Neural progenitor cell (in vitro differentiated cells): ENCODE data around the gene ATP13A4. TPM values are rescaled to one million over a fixed set of nuclear protein-coding genes. Genes with fewer than 3 reads are reported as not detected.

Experiments
- DNase-seq: peaks from one replicate; pipeline ENCODE4 v3.0.0-alpha.2; 2016; ENCODE audit warnings: low spot score
- H2AFZ ChIP-seq: fragments of 200-600 bp; sonication (generic); replicated peaks from 2 replicates; pipeline ENCODE4 v1.6.1; 2016; ENCODE audit warnings: antibody characterized with exemption
- H3F3A ChIP-seq: fragments of 200-600 bp; sonication (generic); 2 replicates; pipeline ENCODE4 v1.6.1; 2016; ENCODE audit warnings: antibody characterized with exemption, low read depth
- H3K27ac ChIP-seq: fragments of 200-600 bp; sonication (generic); 2 replicates; pipeline ENCODE4 v1.5.1; 2016; ENCODE audit warnings: mild to moderate bottlenecking
- H3K27me3 ChIP-seq: fragments of 200-600 bp; sonication (generic); 2 replicates; pipeline ENCODE4 v1.6.1; 2016; ENCODE audit warnings: mild to moderate bottlenecking, moderate library complexity
- H3K36me3 ChIP-seq: fragments of 200-600 bp; sonication (generic); 2 replicates; pipeline ENCODE4 v1.5.1; 2016
- H3K4me1 ChIP-seq: fragments of 200-600 bp; sonication (generic); 2 replicates; pipeline ENCODE4 v1.6.1; 2016; ENCODE audit warnings: mixed run types
- H3K4me2 ChIP-seq: fragments of 200-600 bp; sonication (generic); 2 replicates; pipeline ENCODE4 v1.6.1; 2016
- H3K4me3 ChIP-seq: fragments of 200-600 bp; sonication (generic); 2 replicates; pipeline ENCODE4 v1.5.1; 2016
- H3K79me2 ChIP-seq: fragments of 200-600 bp; sonication (generic); 2 replicates; pipeline ENCODE4 v1.6.1; 2016; ENCODE audit warnings: low read depth
- H3K9ac ChIP-seq: fragments of 200-600 bp; sonication (generic); 2 replicates; pipeline ENCODE4 v1.6.1; 2016
- H3K9me3 ChIP-seq: fragments of 200-600 bp; sonication (generic); 2 replicates; pipeline ENCODE4 v1.5.1; 2016; ENCODE audit warnings: low read depth
- H4K20me1 ChIP-seq: fragments of 200-600 bp; sonication (generic); 2 replicates; pipeline ENCODE4 v1.6.1; 2016; ENCODE audit warnings: low read depth
- H3K27ac Mint-ChIP-seq: 3 replicates; pipeline ENCODE4 v1.8.0; 2021; ENCODE audit warnings: mixed read lengths
- H3K27me3 Mint-ChIP-seq: 2 replicates; pipeline ENCODE4 v1.8.0; 2022; ENCODE audit warnings: low read depth, mild to moderate bottlenecking, inconsistent platforms, moderate library complexity, mixed read lengths; ENCODE audit not compliant: insufficient read depth
- H3K36me3 Mint-ChIP-seq: 3 replicates; pipeline ENCODE4 v1.8.0; 2021; ENCODE audit warnings: mixed read lengths
- H3K4me1 Mint-ChIP-seq: 3 replicates; pipeline ENCODE4 v1.8.0; 2021; ENCODE audit warnings: mixed read lengths
- H3K4me3 Mint-ChIP-seq: 3 replicates; pipeline ENCODE4 v1.8.0; 2021; ENCODE audit warnings: mild to moderate bottlenecking, moderate library complexity, mixed read lengths
- H3K9me3 Mint-ChIP-seq: 3 replicates; pipeline ENCODE4 v1.8.0; 2020; ENCODE audit warnings: mixed read lengths
- EZH2 ChIP-seq: fragments of 200-600 bp; sonication (generic); IDR thresholded peaks from 2 replicates; pipeline ENCODE4 v1.6.1; 2017; ENCODE audit warnings: antibody characterized with exemption, mild to moderate bottlenecking, moderate library complexity
- EZH2phosphoT487 ChIP-seq: fragments of 200-600 bp; sonication (generic); IDR thresholded peaks from 2 replicates; pipeline ENCODE4 v1.6.1; 2017; ENCODE audit warnings: antibody characterized with exemption
- total RNA-seq: library from RNA; depleted of rRNA; stranded (reverse); fragments of >200 nt; gene quantifications from 2 replicates; pipeline ENCODE4 v1.2.3, GENCODE V29; 2015; ENCODE audit warnings: low replicate concordance
- TF ChIP-seq, protein P1 (sequence below): fragments of 200-600 bp; sonication (generic); IDR thresholded peaks from 2 replicates; pipeline ENCODE4 v1.5.1; 2017; ENCODE audit warnings: antibody characterized with exemption, mild to moderate bottlenecking

The ATP13A4 gene
- total RNA-seq, 1 donor from 2014 or later, result 0.32 TPM

DNA sequence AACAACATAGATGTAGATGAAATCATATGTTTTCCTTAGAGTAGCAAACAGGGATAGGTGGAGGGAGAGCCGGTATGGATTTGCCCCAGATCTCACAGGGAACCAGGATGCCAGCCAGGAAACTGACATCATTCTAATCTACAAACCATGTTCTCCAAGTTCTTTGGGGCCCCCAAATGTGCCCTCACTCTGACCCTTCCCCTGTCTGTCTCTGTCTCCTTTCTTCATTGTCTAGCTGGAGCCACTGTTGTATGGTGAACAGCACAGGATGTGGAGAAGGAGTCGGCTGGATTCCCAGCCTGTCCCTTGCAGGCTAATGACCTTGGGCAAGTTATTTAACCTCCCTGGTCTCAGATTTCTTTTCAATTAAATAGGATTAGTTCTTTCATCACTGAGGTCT is 177.1 kb downstream of the ATP13A4 start:
- Histone ChIP-seq H2AFZ (no peak overlapping the region), H3K4me1 (no peaks in the 10 kb centered on the region), H4K20me1 (no peaks in the 10 kb centered on the region), H3F3A (no peaks in the 10 kb centered on the region), H3K4me3 (no peak overlapping the region), H3K27ac (no peak overlapping the region), H3K79me2 (no peaks in the 10 kb centered on the region), H3K4me2 (no peak overlapping the region), H3K27me3 (no peaks in the 10 kb centered on the region), H3K36me3 (no peaks in the 10 kb centered on the region), H3K9me3 (no peaks in the 10 kb centered on the region), H3K9ac (no peak overlapping the region)
- Mint-ChIP-seq H3K9me3 (no peaks in the 10 kb centered on the region), H3K27ac (no peak overlapping the region), H3K36me3 (no peaks in the 10 kb centered on the region), H3K4me3 (no peak overlapping the region), H3K27me3 (peaks cover 11% of the 10 kb centered on the region), H3K4me1 (peaks cover 19% of the 10 kb centered on the region)
- no peak for DNase-seq
- TF ChIP-seq EZH2, result no peak
- TF ChIP-seq, protein P1, sequence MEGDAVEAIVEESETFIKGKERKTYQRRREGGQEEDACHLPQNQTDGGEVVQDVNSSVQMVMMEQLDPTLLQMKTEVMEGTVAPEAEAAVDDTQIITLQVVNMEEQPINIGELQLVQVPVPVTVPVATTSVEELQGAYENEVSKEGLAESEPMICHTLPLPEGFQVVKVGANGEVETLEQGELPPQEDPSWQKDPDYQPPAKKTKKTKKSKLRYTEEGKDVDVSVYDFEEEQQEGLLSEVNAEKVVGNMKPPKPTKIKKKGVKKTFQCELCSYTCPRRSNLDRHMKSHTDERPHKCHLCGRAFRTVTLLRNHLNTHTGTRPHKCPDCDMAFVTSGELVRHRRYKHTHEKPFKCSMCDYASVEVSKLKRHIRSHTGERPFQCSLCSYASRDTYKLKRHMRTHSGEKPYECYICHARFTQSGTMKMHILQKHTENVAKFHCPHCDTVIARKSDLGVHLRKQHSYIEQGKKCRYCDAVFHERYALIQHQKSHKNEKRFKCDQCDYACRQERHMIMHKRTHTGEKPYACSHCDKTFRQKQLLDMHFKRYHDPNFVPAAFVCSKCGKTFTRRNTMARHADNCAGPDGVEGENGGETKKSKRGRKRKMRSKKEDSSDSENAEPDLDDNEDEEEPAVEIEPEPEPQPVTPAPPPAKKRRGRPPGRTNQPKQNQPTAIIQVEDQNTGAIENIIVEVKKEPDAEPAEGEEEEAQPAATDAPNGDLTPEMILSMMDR, result no peak
- no peak for TF ChIP-seq EZH2phosphoT487

GRCh38 chr3:193375614-193376013 is 179.1 kb downstream of the ATP13A4 start:
- TF ChIP-seq EZH2phosphoT487, result no peak
- TF ChIP-seq, protein P1, result no peak
- TF ChIP-seq EZH2, result no peak
- Histone ChIP-seq H3K36me3 (no peaks in the 10 kb centered on the region), H3K79me2 (no peaks in the 10 kb centered on the region), H4K20me1 (no peaks in the 10 kb centered on the region), H3F3A (no peaks in the 10 kb centered on the region), H3K27me3 (no peaks in the 10 kb centered on the region), H3K4me2 (no peak overlapping the region), H3K27ac (no peak overlapping the region), H3K4me3 (no peak overlapping the region), H3K4me1 (no peaks in the 10 kb centered on the region), H3K9ac (no peak overlapping the region), H3K9me3 (no peaks in the 10 kb centered on the region), H2AFZ (no peak overlapping the region)
- no peak for DNase-seq
- Mint-ChIP-seq H3K36me3 (no peaks in the 10 kb centered on the region), H3K27me3 (peaks cover 11% of the 10 kb centered on the region), H3K4me1 (peaks cover 19% of the 10 kb centered on the region), H3K9me3 (no peaks in the 10 kb centered on the region), H3K27ac (no peak overlapping the region), H3K4me3 (no peak overlapping the region)

GRCh38 chr3:193372783-193373182 is 181.9 kb downstream of the ATP13A4 start:
- H3K4me1 Mint-ChIP-seq, result peaks cover 10% of the 10 kb centered on the region
- no peak overlapping the region for H3K27ac Mint-ChIP-seq
- Histone ChIP-seq H3K27ac (no peak overlapping the region), H3F3A (no peaks in the 10 kb centered on the region), H3K27me3 (no peaks in the 10 kb centered on the region), H3K9ac (no peak overlapping the region), H3K36me3 (no peaks in the 10 kb centered on the region), H3K4me1 (no peaks in the 10 kb centered on the region), H2AFZ (no peak overlapping the region), H3K4me2 (no peak overlapping the region), H3K4me3 (no peak overlapping the region), H3K9me3 (no peaks in the 10 kb centered on the region), H3K79me2 (no peaks in the 10 kb centered on the region), H4K20me1 (no peaks in the 10 kb centered on the region)
- TF ChIP-seq, protein P1, result no peak
- no peak for TF ChIP-seq EZH2phosphoT487
- no peak for TF ChIP-seq EZH2
- no peak overlapping the region for H3K4me3 Mint-ChIP-seq
- H3K27me3 Mint-ChIP-seq, result peaks cover 8% of the 10 kb centered on the region
- no peak for DNase-seq
- no peaks in the 10 kb centered on the region for H3K36me3 Mint-ChIP-seq
- H3K9me3 Mint-ChIP-seq, result no peaks in the 10 kb centered on the region

GRCh38 chr3:193367868-193368267 is 186.8 kb downstream of the ATP13A4 start:
- no peaks in the 10 kb centered on the region for H3K9me3 ChIP-seq
- no peaks in the 10 kb centered on the region for H3K36me3 Mint-ChIP-seq
- no peak overlapping the region for H3K4me3 Mint-ChIP-seq
- no peaks in the 10 kb centered on the region for H3K79me2 ChIP-seq
- H3K27ac ChIP-seq, result no peak overlapping the region
- H3K36me3 ChIP-seq, result no peaks in the 10 kb centered on the region
- TF ChIP-seq, protein P1, result no peak
- TF ChIP-seq EZH2phosphoT487 (no peak), EZH2 (no peak)
- no peaks in the 10 kb centered on the region for H3K27me3 Mint-ChIP-seq
- H3K4me1 ChIP-seq, result no peaks in the 10 kb centered on the region
- H4K20me1 ChIP-seq, result no peaks in the 10 kb centered on the region
- no peak overlapping the region for H3K9ac ChIP-seq
- H3K4me2 ChIP-seq, result no peak overlapping the region
- H3K27me3 ChIP-seq, result no peaks in the 10 kb centered on the region
- H3K4me3 ChIP-seq, result no peak overlapping the region
- no peak for DNase-seq
- H3K9me3 Mint-ChIP-seq, result no peaks in the 10 kb centered on the region
- H3K4me1 Mint-ChIP-seq, result no peaks in the 10 kb centered on the region
- no peak overlapping the region for H2AFZ ChIP-seq
- H3K27ac Mint-ChIP-seq, result no peak overlapping the region
- no peaks in the 10 kb centered on the region for H3F3A ChIP-seq
